ENCODE data around the gene TRIM38. TPM values are rescaled to one million over a fixed set of nuclear protein-coding genes. Genes with fewer than 3 reads are reported as not detected.

TRIM38 gene
- total and polyA plus RNA-seq, 2 donors (not counting 3 experiments of a cell fraction or from before 2014, with no cell fraction given): 5.1 to 13.2 TPM

DNA sequence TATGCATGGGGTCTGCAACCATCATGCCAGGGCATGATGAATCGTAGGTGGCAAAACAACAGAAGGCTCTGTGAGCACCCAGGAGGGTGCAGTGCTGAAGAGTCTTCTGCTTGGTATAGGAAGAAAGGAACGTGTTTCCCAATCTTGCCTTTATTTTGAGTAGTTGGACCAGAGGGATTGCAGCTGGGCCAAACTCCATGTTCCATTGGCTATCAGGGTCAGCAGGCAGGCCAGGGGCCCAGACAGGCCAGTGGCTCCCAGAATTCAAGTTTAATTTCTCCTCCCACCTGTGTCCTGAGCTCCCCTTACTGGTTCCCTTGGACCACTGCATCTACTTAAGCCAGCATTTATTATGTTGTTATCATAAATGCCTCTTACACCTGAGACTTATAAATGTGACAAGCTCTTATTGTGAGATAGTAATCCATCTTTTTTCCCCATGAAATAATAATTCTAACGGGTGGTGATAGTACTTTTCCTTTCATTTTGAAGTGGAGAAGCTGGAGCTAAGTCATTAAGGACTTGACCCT lies 918 bp upstream of the TRIM38 start:
- intact Hi-C loops (cut with micrococcal nuclease): loop anchor here (1.0 to 2.0 kb wide), 3 partner anchors 10 to 55 kb away; a partner anchor contains a TSS
- no TSS peak for BruUV-seq (replicated peaks)
- POLR2A ChIA-PET: no interaction called here

More for the DNA sequence above, 918 bp upstream of the TRIM38 start:
- FAIRE-seq (no peak), DNase-seq (ENCODE audit: low read depth, low spot score) (no peak)
- Histone ChIP-seq H3K36me3 (ENCODE audit: control insufficient read depth in 2 of 2, extremely low read depth in 1 of 2, insufficient read depth in 2 of 2, low read length in 2 of 2) (peaks cover 2 to 10% of the 10 kb centered on the region in 2 experiments), H3K9ac (replicated peaks; ENCODE audit: extremely low read depth, insufficient read depth, low read length) (peak overlapping the region; percentile 84), H3K4me2 (ENCODE audit: insufficient read depth, low read length) (peak overlapping the region; percentile 99), H3K4me3 (replicated peaks in 1 of 3; ENCODE audit: insufficient read depth in 1 of 3, low read depth in 1 of 3, low read length in 3 of 3) (peak overlapping the region in 1 of 3 experiments; percentile 86), H3K27me3 (ENCODE audit: control insufficient read depth in 2 of 2, insufficient read depth in 2 of 2, low read length in 2 of 2) (no peaks in the 10 kb centered on the region), H2AFZ (ENCODE audit: low read depth, low read length) (peak overlapping the region; percentile 85), H4K20me1 (replicated peaks; ENCODE audit: control insufficient read depth, extremely low read depth, insufficient read depth, low read length) (no peaks in the 10 kb centered on the region), H3K9me1 (replicated peaks; ENCODE audit: control insufficient read depth, extremely low read depth, insufficient read depth, low read length) (no peaks in the 10 kb centered on the region), H3K9me3 (replicated peaks; ENCODE audit: control insufficient read depth, insufficient read depth, low read length) (no peaks in the 10 kb centered on the region), H3K27ac (ENCODE audit: insufficient read depth, low read depth, low read length) (peak overlapping the region; percentile 87), H3K79me2 (ENCODE audit: control insufficient read depth, insufficient read depth, low read length) (peaks cover 32% of the 10 kb centered on the region), H3K4me1 (ENCODE audit: control insufficient read depth, extremely low read depth, insufficient read depth, low read length) (peaks cover 27% of the 10 kb centered on the region)
- CTCF ChIA-PET: interaction anchor here (1.0 to 5.9 kb wide), 3 partner anchors 9 to 172 kb away, joined by 3 to 29 read pairs (median 4); no protein-coding TSS in a partner anchor
- TF ChIP-seq, protein P1, sequence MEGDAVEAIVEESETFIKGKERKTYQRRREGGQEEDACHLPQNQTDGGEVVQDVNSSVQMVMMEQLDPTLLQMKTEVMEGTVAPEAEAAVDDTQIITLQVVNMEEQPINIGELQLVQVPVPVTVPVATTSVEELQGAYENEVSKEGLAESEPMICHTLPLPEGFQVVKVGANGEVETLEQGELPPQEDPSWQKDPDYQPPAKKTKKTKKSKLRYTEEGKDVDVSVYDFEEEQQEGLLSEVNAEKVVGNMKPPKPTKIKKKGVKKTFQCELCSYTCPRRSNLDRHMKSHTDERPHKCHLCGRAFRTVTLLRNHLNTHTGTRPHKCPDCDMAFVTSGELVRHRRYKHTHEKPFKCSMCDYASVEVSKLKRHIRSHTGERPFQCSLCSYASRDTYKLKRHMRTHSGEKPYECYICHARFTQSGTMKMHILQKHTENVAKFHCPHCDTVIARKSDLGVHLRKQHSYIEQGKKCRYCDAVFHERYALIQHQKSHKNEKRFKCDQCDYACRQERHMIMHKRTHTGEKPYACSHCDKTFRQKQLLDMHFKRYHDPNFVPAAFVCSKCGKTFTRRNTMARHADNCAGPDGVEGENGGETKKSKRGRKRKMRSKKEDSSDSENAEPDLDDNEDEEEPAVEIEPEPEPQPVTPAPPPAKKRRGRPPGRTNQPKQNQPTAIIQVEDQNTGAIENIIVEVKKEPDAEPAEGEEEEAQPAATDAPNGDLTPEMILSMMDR (IDR thresholded peaks at IDR 0.05; ENCODE audit: extremely low read depth in 1 of 2, insufficient read depth in 1 of 2, low read depth in 1 of 2, low read length in 2 of 2): no peak
- TF ChIP-seq FOS (IDR thresholded peaks at IDR 0.05; ENCODE audit: borderline replicate concordance, insufficient read depth, low read length) (no peak), JUN (IDR thresholded peaks at IDR 0.05; ENCODE audit: borderline replicate concordance, insufficient read depth, insufficient read length, low read depth) (no peak), EZH2 (IDR thresholded peaks at IDR 0.05; ENCODE audit: borderline replicate concordance, low read depth, low read length, severe bottlenecking) (no peak), POLR2AphosphoS5 (IDR thresholded peaks at IDR 0.05; ENCODE audit: insufficient read depth, low read depth, low read length) (no peak)
- TF ChIP-seq, protein P2, sequence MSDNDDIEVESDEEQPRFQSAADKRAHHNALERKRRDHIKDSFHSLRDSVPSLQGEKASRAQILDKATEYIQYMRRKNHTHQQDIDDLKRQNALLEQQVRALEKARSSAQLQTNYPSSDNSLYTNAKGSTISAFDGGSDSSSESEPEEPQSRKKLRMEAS (IDR thresholded peaks at IDR 0.05; ENCODE audit: insufficient read depth, insufficient read length): no peak
- dilution Hi-C loops (cut with MboI; ENCODE audit: extremely low pct_ligation_motif_present, low sequenced_read_pairs): no loop called here

Measured in endothelial cell of umbilical vein (primary cell).